IMR-90 (cell line): ENCODE data around the gene FAM83C. TPM values are rescaled to one million over a fixed set of nuclear protein-coding genes. Genes with fewer than 3 reads are reported as not detected.

Source experiments
- ATAC-seq: fragments of 200-7000 bp; cut with Tn5 transposase; 2 replicates; pipeline ENCODE4 v1.9.1; 2020; ENCODE audit warnings: low read depth, mild to moderate bottlenecking, moderate library complexity
- BruUV-seq: library from RNA; stranded (reverse); fragments of 400-500 nt; replicated peaks from 2 replicates; lab custom pipeline; 2021; lab: Mats Ljungman, UMichigan
- CTCF ChIA-PET: fragments of 300-600 bp; formaldehyde crosslinking; extraction: SDS; loops from one replicate; lab custom pipeline; 2021; ENCODE audit warnings: antibody characterized with exemption; lab: Yijun Ruan, JAX
- POLR2A ChIA-PET: fragments of 300-600 bp; sonication (Branson Sonifier 250); formaldehyde crosslinking; loops from one replicate; lab custom pipeline; 2022; ENCODE audit warnings: antibody characterized with exemption; ENCODE audit not compliant: unreplicated experiment; lab: Charles Lee
- DNase-seq: peaks from one replicate; pipeline ENCODE4 v3.0.0; 2013
- H2AFZ ChIP-seq: replicated peaks from 2 replicates; pipeline ENCODE3; 2013; ENCODE audit warnings: low read length, mild to moderate bottlenecking; ENCODE audit not compliant: poor library complexity
- H2AK5ac ChIP-seq: 2 replicates; pipeline ENCODE4 v1.6.1; 2013; ENCODE audit warnings: low read depth, low read length, inconsistent platforms
- H2AK9ac ChIP-seq: replicated peaks from 2 replicates; pipeline ENCODE3; 2013; ENCODE audit warnings: mild to moderate bottlenecking, low read depth, low read length, moderate library complexity; ENCODE audit not compliant: poor library complexity
- H2BK120ac ChIP-seq: 2 replicates; pipeline ENCODE4 v1.6.1; 2013; ENCODE audit warnings: low read depth, low read length, inconsistent platforms
- H2BK15ac ChIP-seq: 3 replicates; pipeline ENCODE4 v1.6.1; 2013; ENCODE audit warnings: low read depth, low read length, inconsistent platforms
- H2BK20ac ChIP-seq: 2 replicates; pipeline ENCODE4 v1.6.1; 2013; ENCODE audit warnings: low read depth, mild to moderate bottlenecking, inconsistent platforms, low read length, moderate library complexity
- H2BK5ac ChIP-seq: 2 replicates; pipeline ENCODE4 v1.6.1; 2013; ENCODE audit warnings: mild to moderate bottlenecking, low read depth, low read length, inconsistent platforms; ENCODE audit not compliant: poor library complexity, severe bottlenecking
- H3K14ac ChIP-seq: replicated peaks from 2 replicates; pipeline ENCODE4 v1.6.1; 2013; ENCODE audit warnings: low read depth, low read length, inconsistent platforms
- H3K18ac ChIP-seq: 2 replicates; pipeline ENCODE4 v1.6.1; 2013; ENCODE audit warnings: low read depth, low read length, control low read depth
- H3K23ac ChIP-seq: 2 replicates; pipeline ENCODE4 v1.6.1; 2013; ENCODE audit warnings: low read depth, low read length, inconsistent platforms
- H3K27ac ChIP-seq: 2 replicates; pipeline ENCODE4 v1.5.1; 2013; ENCODE audit warnings: mild to moderate bottlenecking, control low read depth, low read length; ENCODE audit not compliant: insufficient read depth
- H3K27me3 ChIP-seq: 2 replicates; pipeline ENCODE4 v1.6.1; 2013; ENCODE audit warnings: low read length; ENCODE audit not compliant: control insufficient read depth, insufficient read depth
- H3K36me3 ChIP-seq: 2 replicates; pipeline ENCODE4 v1.6.1; 2013; ENCODE audit warnings: low read length, mixed read lengths; ENCODE audit not compliant: control insufficient read depth, insufficient read depth
- H3K4ac ChIP-seq: 2 replicates; pipeline ENCODE4 v1.6.1; 2013; ENCODE audit warnings: low read depth, low read length, inconsistent platforms
- H3K4me1 ChIP-seq: 2 replicates; pipeline ENCODE4 v1.6.1; 2013; ENCODE audit warnings: low read length, mixed read lengths; ENCODE audit not compliant: control insufficient read depth, insufficient read depth
- H3K4me2 ChIP-seq: 2 replicates; pipeline ENCODE4 v1.6.1; 2013; ENCODE audit warnings: low read depth, mild to moderate bottlenecking, control low read depth, low read length, moderate library complexity
- H3K4me3 ChIP-seq: 2 replicates; pipeline ENCODE4 v1.5.1; 2013; ENCODE audit warnings: low read depth, mild to moderate bottlenecking, control low read depth, low read length, moderate library complexity; ENCODE audit not compliant: insufficient read depth
- H3K56ac ChIP-seq: 2 replicates; pipeline ENCODE4 v1.6.1; 2013; ENCODE audit warnings: low read length, inconsistent platforms; ENCODE audit not compliant: insufficient read depth; ENCODE audit errors: extremely low read depth
- H3K79me1 ChIP-seq, 2 experiments: 2 replicates each; pipeline ENCODE4 v1.6.1; 2013; ENCODE audit warnings: low read length in 2 of 2, inconsistent platforms in 1 of 2, low read depth in 1 of 2
- H3K9ac ChIP-seq: 2 replicates; pipeline ENCODE4 v1.6.1; 2013; ENCODE audit warnings: low read depth, low read length, control low read depth
- H3K9me1 ChIP-seq: 2 replicates; pipeline ENCODE4 v1.6.1; 2013; ENCODE audit warnings: low read length, inconsistent platforms; ENCODE audit not compliant: insufficient read depth
- H3K9me3 ChIP-seq: 2 replicates; pipeline ENCODE4 v1.6.1; 2013; ENCODE audit warnings: low read length; ENCODE audit not compliant: control insufficient read depth, insufficient read depth
- H4K20me1 ChIP-seq: 2 replicates; pipeline ENCODE4 v1.6.1; 2013; ENCODE audit warnings: low read length, inconsistent platforms; ENCODE audit not compliant: insufficient read depth
- H4K5ac ChIP-seq: 2 replicates; pipeline ENCODE4 v1.6.1; 2013; ENCODE audit warnings: mild to moderate bottlenecking, low read depth, low read length, control low read depth
- H4K8ac ChIP-seq, 2 experiments: 2 replicates each; pipeline ENCODE4 v1.6.1; 2013; ENCODE audit warnings: low read depth in 2 of 2, low read length in 2 of 2, control low read depth in 1 of 2, inconsistent platforms in 1 of 2
- H4K91ac ChIP-seq: 2 replicates; pipeline ENCODE4 v1.6.1; 2013; ENCODE audit warnings: low read depth, low read length, inconsistent platforms; ENCODE audit not compliant: insufficient read depth
- FOS ChIP-seq: fragments of 150-350 bp; IDR thresholded peaks from 2 replicates; pipeline ENCODE4 v1.6.1; 2016; ENCODE audit warnings: low read depth, low read length
- MAFK ChIP-seq: IDR thresholded peaks from 2 replicates; pipeline ENCODE4 v1.6.1; 2012; ENCODE audit warnings: low read depth, low read length, improper control_type of control experiment
- MXI1 ChIP-seq: IDR thresholded peaks from 2 replicates; pipeline ENCODE4 v1.6.1; 2012; ENCODE audit warnings: low read depth, mild to moderate bottlenecking, low read length, moderate library complexity, borderline replicate concordance
- NFE2L2 ChIP-seq: fragments of 150-350 bp; IDR thresholded peaks from 2 replicates; pipeline ENCODE4 v1.6.1; 2016; ENCODE audit warnings: low read depth, mild to moderate bottlenecking, low read length
- WGBS, 2 experiments: methylation state at CpG; one replicate each; pipeline versions ENCODE4 v1.1.5 to v1.1.7; 2013; ENCODE audit warnings: missing lambda C conversion rate in 2 of 2; ENCODE audit not compliant: insufficient read length in 1 of 2; ENCODE audit errors: extremely low coverage in 2 of 2; 5-methylcytosine and 5-hydroxymethylcytosine counted together
- dilution Hi-C: fragments of 300-500 bp; cut with HindIII; formaldehyde crosslinking; loops from one replicate; pipeline ENCODE4 v1.14.3; 2018; ENCODE audit warnings: low sequenced_read_pairs; ENCODE audit not compliant: unreplicated experiment
- in situ Hi-C: fragments of 300-500 bp; cut with MboI; formaldehyde crosslinking; loops from 3 replicates; pipeline ENCODE4 v1.14.3; 2019; ENCODE audit warnings: low sequenced_read_pairs, inconsistent platforms, mixed read lengths
- intact Hi-C: fragments of 100-400 bp; cut with micrococcal nuclease; formaldehyde crosslinking; loops from 2 replicates; pipeline ENCODE4 v1.10.0; 2022
- polyA plus RNA-seq, 3 experiments: library from polyadenylated mRNA; depleted of rRNA; stranded (reverse); fragments of >200 nt; gene quantifications; 2 replicates each; pipeline ENCODE4 v1.2.3, GENCODE V29; 2012; ENCODE audit warnings: low replicate concordance in 1 of 3
- total RNA-seq: library from RNA; depleted of rRNA; stranded (reverse); fragments of >200 nt; gene quantifications from 2 replicates; pipeline ENCODE4 v1.2.3, GENCODE V29; 2012

The FAM83C gene
- total and polyA plus RNA-seq, 2 of the 4 experiments (the other 2 are of a cell fraction): 0.02 TPM; not detected in 1

DNA sequence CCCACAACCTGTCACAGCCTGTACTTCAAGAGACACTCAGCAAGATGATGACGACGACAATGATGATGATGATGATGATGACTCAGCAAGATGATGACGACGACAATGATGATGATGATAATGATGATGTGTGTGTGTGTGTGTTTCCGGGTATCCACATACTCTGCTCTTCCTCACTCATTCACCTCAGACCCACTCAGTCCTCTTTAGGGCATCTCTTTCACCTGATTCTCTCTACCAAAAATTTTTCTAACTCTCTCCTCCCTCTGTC is 6.5 kb downstream of the FAM83C start:
- H2BK120ac ChIP-seq: no peak overlapping the region
- ATAC-seq (no peak), DNase-seq (peak; percentile 31)
- no peak overlapping the region for H3K4me3 ChIP-seq
- TF ChIP-seq MAFK: peak; percentile 95
- TF ChIP-seq NFE2L2: peak; percentile 89
- TF ChIP-seq FOS: peak; percentile 25; the same call in 1 of the 2 replicates
- no peak for TF ChIP-seq MXI1
- H4K8ac ChIP-seq: peak overlapping the region; percentile 95 to 98; a peak in 3 of 4 replicates
- intact Hi-C loops (no loop called here), in situ Hi-C loops (no loop called here), dilution Hi-C loops (no loop called here)
- ChIA-PET CTCF (no interaction called here), POLR2A (no interaction called here)
- 0 out of 2 replicates have a peak overlapping the region, but pooled peaks have one; percentile 43 for H4K91ac ChIP-seq
- 0 out of 2 replicates have a peak overlapping the region, but pooled peaks have one; percentile 100 for H3K14ac ChIP-seq
- no peaks in the 10 kb centered on the region for H3K9me3 ChIP-seq
- H2AFZ ChIP-seq: no peak overlapping the region
- peak overlapping the region; percentile 98; the same call in 1 of the 2 replicates for H4K5ac ChIP-seq
- H3K23ac ChIP-seq: no peak overlapping the region
- H3K9me1 ChIP-seq: peaks cover 9% of the 10 kb centered on the region
- H3K36me3 ChIP-seq: peaks cover 4% of the 10 kb centered on the region; the same call in 1 of the 2 replicates
- H2AK9ac ChIP-seq: peak overlapping the region; percentile 97
- H3K27ac ChIP-seq: no peak overlapping the region
- no peaks in the 10 kb centered on the region for H3K27me3 ChIP-seq
- H3K18ac ChIP-seq: no peak overlapping the region
- peak overlapping the region; percentile 30; the same call in 2 of the 3 replicates for H2BK15ac ChIP-seq
- H3K9ac ChIP-seq: no peak overlapping the region
- H2BK5ac ChIP-seq: no peak overlapping the region
- WGBS, 2 experiments: no CpG with 5 or more reads among the region's 5 CpGs
- peaks cover 0 to 48% of the 10 kb centered on the region in 2 experiments; a peak in 3 of 4 replicates for H3K79me1 ChIP-seq
- peak overlapping the region; percentile 65 for H2AK5ac ChIP-seq
- H3K4me1 ChIP-seq: peaks cover 5% of the 10 kb centered on the region
- H3K56ac ChIP-seq: no peak overlapping the region
- H3K4ac ChIP-seq: peak overlapping the region; percentile 99
- no TSS peak for BruUV-seq
- no peak overlapping the region for H3K4me2 ChIP-seq
- H2BK20ac ChIP-seq: no peak overlapping the region
- H4K20me1 ChIP-seq: 0 out of 2 replicates have a peak, but pooled peaks cover 4% of the 10 kb centered on the region
